Activated naive CD8-positive, alpha-beta T cell treated with anti-CD3 and anti-CD28 coated beads for 36 hours (primary cell): Measurements from ENCODE around the gene ANHX. TPM values are rescaled to one million over a fixed set of nuclear protein-coding genes. Genes with fewer than 3 reads are reported as not detected.
"Not testable (repeated sequence)": the region's sequence is repeated elsewhere in the genome, so short reads cannot be mapped to it uniquely, and the experiment has no call there.

Experiments
- DNase-seq: peaks from one replicate; pipeline ENCODE4 v3.0.0; 2021
- H3K27ac Mint-ChIP-seq: one replicate; pipeline ENCODE4 v1.8.0; 2022; ENCODE audit warnings: mild to moderate bottlenecking, moderate library complexity, mixed read lengths
- H3K27me3 Mint-ChIP-seq: one replicate; pipeline ENCODE4 v1.8.0; 2022; ENCODE audit warnings: mild to moderate bottlenecking, mixed read lengths
- H3K36me3 Mint-ChIP-seq: one replicate; pipeline ENCODE4 v1.8.0; 2021; ENCODE audit warnings: mild to moderate bottlenecking, mixed read lengths
- H3K4me1 Mint-ChIP-seq: one replicate; pipeline ENCODE4 v1.8.0; 2021; ENCODE audit warnings: mixed read lengths
- H3K4me3 Mint-ChIP-seq: one replicate; pipeline ENCODE4 v1.8.0; 2022; ENCODE audit warnings: mild to moderate bottlenecking, moderate library complexity, mixed read lengths
- H3K9me3 Mint-ChIP-seq: one replicate; pipeline ENCODE4 v1.8.0; 2022; ENCODE audit warnings: mixed read lengths
- total RNA-seq, 2 experiments: library from RNA; stranded (reverse); gene quantifications; one replicate each; pipeline ENCODE4 v1.2.3, GENCODE V29; 2021

ANHX gene
- not detected for total RNA-seq

DNA sequence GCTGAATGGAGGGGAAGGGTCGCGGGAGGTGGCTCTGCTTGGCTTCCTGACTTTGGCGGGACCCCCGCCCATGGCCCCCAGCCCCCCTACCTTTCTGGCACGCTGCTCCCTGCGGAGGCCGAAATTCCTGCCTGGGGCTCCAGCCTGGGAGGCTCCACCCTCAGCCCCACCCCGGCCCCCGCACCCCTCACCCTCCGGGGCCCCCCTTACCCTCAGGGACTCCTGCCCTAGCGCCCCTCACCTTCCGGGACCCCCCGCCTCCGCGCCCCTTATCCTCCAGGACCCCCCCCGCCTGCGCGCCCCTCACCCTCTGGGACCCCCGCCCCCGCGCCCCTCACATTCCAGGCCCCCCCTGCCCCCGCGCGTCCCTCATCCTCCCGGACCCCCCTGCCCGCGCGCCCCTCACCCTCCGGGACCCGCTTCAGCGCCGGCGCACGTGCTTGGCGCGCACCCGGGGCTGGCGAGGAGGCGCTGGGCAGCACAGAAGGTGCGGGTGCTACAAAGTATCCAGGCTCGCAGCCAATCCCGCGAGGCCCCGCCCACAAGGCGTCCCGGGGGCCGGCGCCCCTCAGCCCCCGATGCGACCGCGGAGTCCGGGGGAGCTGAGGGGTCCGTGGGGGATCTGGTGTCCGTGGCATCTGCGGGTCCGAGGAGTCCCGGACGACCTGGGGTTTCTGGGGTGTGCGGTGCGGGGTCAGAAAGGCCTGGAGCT is at the start of gene ANHX:
ANHX (minus strand) TSS at position 477 of the 712 bp plus-strand sequence. CDS start 1,521 bp downstream, outside the sequence.
- H3K9me3 Mint-ChIP-seq = peaks cover 15% of the 10 kb centered on the region
- no peak within 1 kb of the TSS for H3K4me3 Mint-ChIP-seq
- no peaks in the 10 kb centered on the region for H3K36me3 Mint-ChIP-seq
- H3K27me3 Mint-ChIP-seq = peaks cover 7% of the 10 kb centered on the region
- no peaks in the 10 kb centered on the region for H3K4me1 Mint-ChIP-seq
- DNase-seq = no peak
- no peak within 1 kb of the TSS for H3K27ac Mint-ChIP-seq

DNA sequence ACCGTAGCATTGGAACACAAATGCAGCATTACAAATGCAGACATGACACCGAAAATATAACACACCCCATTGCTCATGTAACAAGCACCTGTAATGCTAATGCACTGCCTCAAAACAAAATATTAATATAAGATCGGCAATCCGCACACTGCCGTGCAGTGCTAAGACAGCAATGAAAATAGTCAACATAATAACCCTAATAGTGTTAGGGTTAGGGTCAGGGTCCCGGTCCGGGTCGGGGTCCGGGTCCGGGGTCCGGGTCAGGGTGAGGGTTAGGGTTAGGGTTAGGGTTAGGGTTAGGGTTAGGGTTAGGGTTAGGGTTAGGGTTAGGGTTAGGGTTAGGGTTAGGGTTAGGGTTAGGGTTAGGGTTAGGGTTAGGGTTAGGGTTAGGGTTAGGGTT is 29.0 kb upstream of the ANHX start:
- H3K36me3 Mint-ChIP-seq, H3K27me3 Mint-ChIP-seq, H3K9me3 Mint-ChIP-seq, H3K27ac Mint-ChIP-seq, H3K4me3 Mint-ChIP-seq, H3K4me1 Mint-ChIP-seq, DNase-seq: not testable (repeated sequence)

DNA sequence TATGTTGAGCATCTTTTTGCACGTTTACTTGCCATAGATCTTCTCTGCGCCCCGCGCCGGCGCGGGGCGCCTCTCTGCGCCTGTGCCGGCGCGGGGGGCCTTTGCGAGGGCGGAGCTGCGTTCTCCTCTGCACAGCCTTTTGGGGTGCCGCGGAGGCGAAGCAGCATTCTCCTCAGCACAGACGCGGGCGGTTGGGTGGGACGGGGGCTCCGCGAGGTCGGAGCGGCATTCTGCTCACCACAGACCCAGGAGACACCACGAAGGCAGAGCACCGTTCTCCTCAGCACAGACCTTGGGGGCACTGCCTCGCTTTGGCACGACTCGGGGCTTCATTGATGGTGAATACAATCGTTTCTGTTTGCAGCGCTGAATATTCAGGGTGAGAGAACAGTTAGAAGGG is 28.5 kb upstream of the ANHX start:
- Mint-ChIP-seq H3K4me1 (no peaks in the 10 kb centered on the region), H3K27ac (no peak overlapping the region), H3K4me3 (no peak overlapping the region), H3K27me3 (no peaks in the 10 kb centered on the region), H3K36me3 (no peaks in the 10 kb centered on the region), H3K9me3 (no peaks in the 10 kb centered on the region)
- DNase-seq = no peak

GRCh38 chr12:133256321-133256720 is 20.6 kb upstream of the ANHX start:
- DNase-seq = no peak
- H3K36me3 Mint-ChIP-seq = no peaks in the 10 kb centered on the region
- H3K4me3 Mint-ChIP-seq = no peak overlapping the region
- no peak overlapping the region for H3K27ac Mint-ChIP-seq
- peaks cover 33% of the 10 kb centered on the region for H3K9me3 Mint-ChIP-seq
- H3K4me1 Mint-ChIP-seq = no peaks in the 10 kb centered on the region
- no peaks in the 10 kb centered on the region for H3K27me3 Mint-ChIP-seq

- H3K9me3 Mint-ChIP-seq = peaks cover 36% of the 10 kb centered on the region
- H3K4me3 Mint-ChIP-seq, H3K36me3 Mint-ChIP-seq, H3K27ac Mint-ChIP-seq, H3K27me3 Mint-ChIP-seq, H3K4me1 Mint-ChIP-seq, DNase-seq: not testable (repeated sequence)
These were observed 20.2 kb upstream of the ANHX start for GRCh38 chr12:133255833-133256232.

- Mint-ChIP-seq H3K4me1 (no peaks in the 10 kb centered on the region), H3K36me3 (no peaks in the 10 kb centered on the region), H3K27ac (no peak overlapping the region), H3K9me3 (peaks cover 50% of the 10 kb centered on the region), H3K4me3 (no peak overlapping the region), H3K27me3 (no peaks in the 10 kb centered on the region)
- DNase-seq = no peak
These were observed 16.1 kb upstream of the ANHX start for GRCh38 chr12:133251732-133252131.

GRCh38 chr12:133236556-133236955 is 879 bp upstream of the ANHX start:
- Mint-ChIP-seq H3K4me3 (no peak overlapping the region), H3K27me3 (peaks cover 16% of the 10 kb centered on the region), H3K9me3 (peaks cover 16% of the 10 kb centered on the region), H3K36me3 (no peaks in the 10 kb centered on the region), H3K4me1 (no peaks in the 10 kb centered on the region), H3K27ac (no peak overlapping the region)
- DNase-seq = no peak

GRCh38 chr12:133236144-133236543 is 467 bp upstream of the ANHX start:
- no peak overlapping the region for H3K4me3 Mint-ChIP-seq
- H3K27me3 Mint-ChIP-seq = peaks cover 13% of the 10 kb centered on the region
- H3K36me3 Mint-ChIP-seq = no peaks in the 10 kb centered on the region
- DNase-seq = no peak
- peaks cover 17% of the 10 kb centered on the region for H3K9me3 Mint-ChIP-seq
- H3K27ac Mint-ChIP-seq = no peak overlapping the region
- H3K4me1 Mint-ChIP-seq = no peaks in the 10 kb centered on the region

DNA sequence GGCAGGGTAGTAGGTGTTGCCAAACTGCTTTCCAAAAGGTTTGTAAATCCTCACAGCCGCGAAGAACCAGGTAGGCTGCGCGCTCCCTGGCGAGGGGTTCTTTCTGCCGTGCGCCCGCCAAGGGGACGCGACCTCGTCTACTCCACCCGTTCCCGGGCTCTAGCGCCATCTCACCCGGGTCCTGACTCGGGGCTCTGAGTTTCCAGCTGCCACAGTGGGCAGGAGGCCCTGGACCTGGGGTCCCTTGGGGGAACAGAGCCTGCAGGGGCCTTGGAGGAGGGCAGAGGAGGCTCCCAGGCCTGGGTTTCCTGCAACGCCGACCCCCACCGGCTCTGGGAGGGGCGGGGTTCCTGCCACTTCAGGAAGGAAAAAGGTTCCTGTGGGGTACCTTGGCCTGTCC is 706 bp downstream of the ANHX start:
- H3K36me3 Mint-ChIP-seq = no peaks in the 10 kb centered on the region
- no peak overlapping the region for H3K27ac Mint-ChIP-seq
- peaks cover 13% of the 10 kb centered on the region for H3K9me3 Mint-ChIP-seq
- H3K4me3 Mint-ChIP-seq = no peak overlapping the region
- no peaks in the 10 kb centered on the region for H3K4me1 Mint-ChIP-seq
- H3K27me3 Mint-ChIP-seq = peaks cover 6% of the 10 kb centered on the region
- no peak for DNase-seq

GRCh38 chr12:133233993-133234564 is 1.6 kb downstream of the ANHX start:
- no peak overlapping the region for H3K4me3 Mint-ChIP-seq
- DNase-seq = no peak
- H3K36me3 Mint-ChIP-seq = no peaks in the 10 kb centered on the region
- peaks cover 6% of the 10 kb centered on the region for H3K27me3 Mint-ChIP-seq
- H3K4me1 Mint-ChIP-seq = no peaks in the 10 kb centered on the region
- H3K9me3 Mint-ChIP-seq = peaks cover 9% of the 10 kb centered on the region
- H3K27ac Mint-ChIP-seq = no peak overlapping the region

GRCh38 chr12:133233006-133233405 is 2.7 kb downstream of the ANHX start:
- H3K9me3 Mint-ChIP-seq = peaks cover 9% of the 10 kb centered on the region
- DNase-seq = no peak
- no peak overlapping the region for H3K4me3 Mint-ChIP-seq
- H3K4me1 Mint-ChIP-seq = no peaks in the 10 kb centered on the region
- H3K27ac Mint-ChIP-seq = no peak overlapping the region
- H3K36me3 Mint-ChIP-seq = no peaks in the 10 kb centered on the region
- peaks cover 6% of the 10 kb centered on the region for H3K27me3 Mint-ChIP-seq

DNA sequence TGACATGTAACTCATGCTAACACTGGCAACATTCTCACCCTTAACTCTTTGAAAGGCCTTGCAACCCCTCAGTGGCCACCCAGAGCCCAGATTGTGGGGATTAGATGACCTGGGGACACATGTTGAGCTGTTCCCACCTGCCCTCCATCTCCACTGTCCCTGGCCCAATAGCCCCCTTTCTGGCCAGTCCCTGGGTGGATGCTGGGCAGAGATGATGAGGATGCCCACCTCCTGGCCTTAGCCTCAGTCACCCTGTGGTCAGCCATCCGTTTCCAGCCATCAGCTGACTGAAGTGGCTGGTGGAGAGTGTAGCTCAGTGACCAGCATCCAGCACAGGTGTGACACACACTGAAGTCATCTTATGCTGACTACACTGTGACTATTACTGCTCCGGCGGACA is 4.7 kb downstream of the ANHX start:
- no peak overlapping the region for H3K4me3 Mint-ChIP-seq
- no peak for DNase-seq
- H3K4me1 Mint-ChIP-seq = no peaks in the 10 kb centered on the region
- H3K27me3 Mint-ChIP-seq = no peaks in the 10 kb centered on the region
- H3K9me3 Mint-ChIP-seq = peaks cover 6% of the 10 kb centered on the region
- H3K27ac Mint-ChIP-seq = no peak overlapping the region
- H3K36me3 Mint-ChIP-seq = no peaks in the 10 kb centered on the region

- Mint-ChIP-seq H3K27ac (no peak overlapping the region), H3K4me1 (no peaks in the 10 kb centered on the region), H3K4me3 (no peak overlapping the region), H3K36me3 (peaks cover 2% of the 10 kb centered on the region), H3K9me3 (peaks cover 11% of the 10 kb centered on the region), H3K27me3 (no peaks in the 10 kb centered on the region)
- DNase-seq = no peak
These were observed 8.3 kb downstream of the ANHX start for GRCh38 chr12:133227281-133227852.

DNA sequence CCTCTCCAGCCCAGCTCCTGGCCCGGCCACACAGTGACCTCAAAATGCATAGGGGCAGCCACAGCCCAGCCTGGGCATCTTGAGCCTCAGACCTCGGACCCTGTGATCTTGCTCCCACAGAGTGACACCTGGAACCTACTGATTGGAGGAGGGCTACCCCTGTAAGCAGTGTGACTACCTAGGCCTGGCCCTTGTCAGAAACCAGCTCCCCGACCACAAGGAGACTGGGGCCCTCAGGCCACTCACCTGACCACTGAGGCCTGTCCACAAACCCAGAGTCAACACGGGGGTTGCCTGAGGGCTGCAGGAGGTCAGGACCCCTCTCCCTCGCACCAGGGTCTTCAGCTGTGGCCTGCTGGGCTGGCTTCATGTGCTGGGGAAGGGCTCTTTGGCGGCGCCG is 9.0 kb downstream of the ANHX start:
- H3K4me1 Mint-ChIP-seq = no peaks in the 10 kb centered on the region
- H3K9me3 Mint-ChIP-seq = peaks cover 12% of the 10 kb centered on the region
- H3K27ac Mint-ChIP-seq = no peak overlapping the region
- no peak for DNase-seq
- H3K4me3 Mint-ChIP-seq = no peak overlapping the region
- H3K36me3 Mint-ChIP-seq = peaks cover 2% of the 10 kb centered on the region
- H3K27me3 Mint-ChIP-seq = no peaks in the 10 kb centered on the region

GRCh38 chr12:133225527-133225926 is 10.2 kb downstream of the ANHX start:
- peaks cover 2% of the 10 kb centered on the region for H3K36me3 Mint-ChIP-seq
- H3K4me1 Mint-ChIP-seq = no peaks in the 10 kb centered on the region
- H3K27me3 Mint-ChIP-seq = no peaks in the 10 kb centered on the region
- no peak for DNase-seq
- no peak overlapping the region for H3K4me3 Mint-ChIP-seq
- peaks cover 11% of the 10 kb centered on the region for H3K9me3 Mint-ChIP-seq
- no peak overlapping the region for H3K27ac Mint-ChIP-seq

- H3K9me3 Mint-ChIP-seq = peaks cover 30% of the 10 kb centered on the region
- no peaks in the 10 kb centered on the region for H3K4me1 Mint-ChIP-seq
- H3K4me3 Mint-ChIP-seq = no peak overlapping the region
- no peak for DNase-seq
- peaks cover 11% of the 10 kb centered on the region for H3K36me3 Mint-ChIP-seq
- no peaks in the 10 kb centered on the region for H3K27me3 Mint-ChIP-seq
- H3K27ac Mint-ChIP-seq = no peak overlapping the region
These were observed 13.5 kb downstream of the ANHX start for GRCh38 chr12:133222211-133222610.
